Epithelial cell of umbilical artery (primary cell): ENCODE data around the gene PACSIN1. TPM values are rescaled to one million over a fixed set of nuclear protein-coding genes. Genes with fewer than 3 reads are reported as not detected.

ENCODE experiments used
- total RNA-seq: library from RNA; depleted of rRNA; stranded (reverse); fragments of >200 nt; gene quantifications from 2 replicates; pipeline ENCODE4 v1.2.3, GENCODE V29; 2014

The PACSIN1 gene
- not detected in 2 replicates for total RNA-seq

DNA sequence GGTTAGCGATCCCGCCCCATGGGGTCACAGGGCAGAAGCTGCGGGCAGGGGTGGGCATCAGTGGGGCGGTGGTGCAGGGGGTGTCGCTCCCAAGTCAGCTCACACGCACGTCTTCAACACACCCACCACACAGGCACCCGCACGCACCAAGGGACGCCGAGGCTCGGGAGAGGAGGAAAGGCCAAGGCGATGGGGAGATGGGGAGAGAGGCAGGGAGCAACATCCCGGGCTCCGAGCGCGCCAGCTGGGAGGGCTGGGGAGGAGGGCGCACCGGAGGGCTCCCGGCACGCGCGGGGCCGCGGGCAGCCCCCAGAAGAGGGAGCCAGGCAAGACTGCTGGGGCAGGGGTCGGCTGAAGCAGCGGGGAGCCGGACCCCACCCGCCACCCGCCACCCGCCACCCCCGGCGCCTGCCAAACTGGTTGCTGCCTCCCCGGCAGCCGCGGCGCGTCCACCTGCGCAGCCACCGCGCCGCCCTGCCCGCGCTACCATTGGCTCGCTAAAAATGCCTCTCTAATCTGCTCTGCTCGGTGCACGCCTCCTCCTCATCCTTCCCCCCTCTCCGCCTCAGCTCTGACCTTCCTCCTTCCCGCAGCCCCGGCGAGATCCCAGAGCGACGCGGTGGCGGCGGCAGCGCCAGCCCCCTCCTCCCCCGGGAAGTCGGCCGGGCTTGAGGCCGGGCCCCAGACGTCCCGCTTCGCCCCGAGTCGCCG lies at the start of gene PACSIN1:
PACSIN1 (plus strand) TSS at position 546 of the 711 bp plus-strand sequence. CDS start 60,230 bp downstream, outside the sequence.

DNA sequence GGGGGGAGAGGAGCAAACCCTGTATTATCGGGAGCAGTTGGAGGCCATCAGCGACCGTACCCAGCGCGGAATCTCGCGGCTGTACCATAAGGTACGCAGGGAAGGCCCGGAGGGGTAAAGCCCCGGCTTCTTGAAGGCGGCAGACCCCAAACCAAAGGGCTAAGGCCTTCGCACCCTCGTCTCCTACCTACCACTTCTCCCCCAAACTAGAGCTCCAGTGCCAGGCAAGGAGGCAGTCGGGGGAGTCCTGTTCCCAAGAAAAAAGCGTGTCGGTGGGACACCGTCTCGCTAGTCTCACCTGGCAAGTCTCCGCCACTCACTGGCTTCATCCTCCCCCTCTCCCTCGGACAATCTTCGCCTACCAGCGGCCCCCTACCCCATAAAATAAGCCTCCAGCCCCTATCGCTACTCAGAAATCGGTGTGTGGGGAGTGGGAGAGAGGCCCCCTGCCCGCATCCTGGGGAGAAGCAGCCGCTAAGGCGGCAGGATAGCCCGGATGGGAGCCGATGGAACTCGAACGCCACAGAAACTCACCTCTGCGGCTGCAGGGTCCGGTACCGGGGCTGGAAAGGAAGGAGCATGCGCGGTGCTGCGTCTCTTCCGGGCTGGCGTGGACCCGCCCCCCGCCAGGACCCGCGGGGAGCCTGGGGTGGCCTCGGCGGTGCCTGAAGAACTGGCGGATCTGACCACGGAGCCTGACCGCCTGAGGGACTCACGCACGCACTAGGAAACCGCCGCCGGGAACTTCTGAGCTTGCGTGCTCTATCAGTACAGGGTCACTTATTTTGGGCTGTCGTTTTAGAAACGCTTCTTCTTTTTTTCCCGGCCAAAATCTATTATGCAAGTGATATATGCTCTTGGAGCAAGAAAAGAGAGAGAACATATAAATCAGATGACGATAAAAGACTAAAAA lies 40.1 kb upstream of the PACSIN1 start, which contains the start of gene RPS10:
RPS10 (minus strand) TSS at position 572 of the 913 bp plus-strand sequence. CDS start 848 bp downstream, outside the sequence.

DNA sequence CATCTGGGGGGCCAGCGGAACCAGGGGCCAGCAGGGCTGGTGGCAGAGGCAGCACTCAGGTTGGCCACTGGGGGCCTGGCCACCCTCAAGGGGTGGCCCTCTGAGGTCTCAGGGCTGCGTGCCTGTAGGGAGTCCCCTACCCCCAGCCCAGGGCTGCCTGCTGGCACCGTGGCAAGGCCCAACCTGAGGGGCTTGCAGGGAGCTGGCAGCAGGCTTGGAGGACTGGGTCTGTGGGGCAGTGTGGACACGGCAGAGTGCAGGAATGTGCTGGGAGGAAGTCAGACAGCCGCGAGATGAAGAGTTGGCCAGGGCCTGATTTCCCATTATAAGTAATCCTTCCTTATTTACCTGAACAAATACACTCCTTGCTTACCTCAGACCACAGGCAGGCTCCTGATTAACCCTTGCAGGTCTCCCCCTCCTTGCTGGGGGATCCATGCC lies 90.2 kb downstream of the PACSIN1 start, which contains the start of gene SPDEF:
SPDEF (minus strand) TSS at position 299 of the 441 bp plus-strand sequence. CDS start 11,874 bp downstream, outside the sequence.

Other genes with a start within 250 kb of the PACSIN1 start
- gene HMGA1, start 229.2 kb upstream of the PACSIN1 start, total RNA-seq: 229 and 287 TPM in 2 replicates
- 19.5 and 39.8 TPM in 2 replicates for gene SMIM29, start 217.1 kb upstream of the PACSIN1 start, total RNA-seq
- gene NUDT3, start 73.4 kb upstream of the PACSIN1 start, total RNA-seq: 17.5 and 21.4 TPM in 2 replicates
- gene RPS10, start 40.0 kb upstream of the PACSIN1 start, total RNA-seq: 2,419 and 4,666 TPM in 2 replicates
- not detected in 2 replicates for gene SPDEF, start 90.3 kb downstream of the PACSIN1 start, total RNA-seq
- 29.2 and 42.9 TPM in 2 replicates for gene ILRUN, start 230.7 kb downstream of the PACSIN1 start, total RNA-seq